Measurements from ENCODE around the gene SKIC2. TPM values are rescaled to one million over a fixed set of nuclear protein-coding genes. Genes with fewer than 3 reads are reported as not detected.

Gene SKIC2
- total and polyA plus RNA-seq, 10 of the 15 experiments (the other 5 are each of a cell fraction or from before 2014, with no cell fraction given): 3.3 to 79.2 (median 32.5) TPM

DNA sequence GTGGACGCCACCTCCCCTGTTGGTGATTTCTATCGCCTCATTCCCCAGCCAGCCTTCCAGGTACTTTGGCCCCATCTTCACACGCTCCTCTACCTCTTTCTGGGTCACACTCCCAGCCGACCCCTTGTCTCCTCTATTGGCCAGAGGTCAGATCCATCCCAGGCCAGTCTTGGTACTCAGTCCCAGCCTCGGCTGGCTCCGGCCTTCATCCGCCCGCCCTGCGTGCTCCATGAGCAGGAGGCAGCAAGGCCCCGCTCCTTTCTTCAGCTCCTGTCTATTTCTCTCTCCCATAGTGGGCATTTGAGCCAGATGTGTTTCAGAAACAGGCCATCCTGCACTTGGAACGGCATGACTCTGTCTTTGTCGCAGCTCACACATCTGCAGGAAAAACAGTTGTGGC is 2.6 kb downstream of the SKIC2 start:
- no TSS peak for BruUV-seq (replicated peaks)
- H3K9ac ChIP-seq (ENCODE audit: control insufficient read depth, insufficient read depth, low read length): no peak overlapping the region
- no peaks in the 10 kb centered on the region for H3K9me3 ChIP-seq (replicated peaks; ENCODE audit: control insufficient read depth, insufficient read depth, low read length)
- peaks cover 11% of the 10 kb centered on the region for H3K4me1 ChIP-seq (ENCODE audit: control insufficient read depth, insufficient read depth, low read length)
- DNase-seq (ENCODE audit: low read depth, low spot score): no peak
- FAIRE-seq: no peak
- H3K27ac ChIP-seq (ENCODE audit: control insufficient read depth, insufficient read depth): no peak overlapping the region
- peaks cover 27% of the 10 kb centered on the region for H3K79me2 ChIP-seq (ENCODE audit: control insufficient read depth, insufficient read depth, low read length)
- no peak overlapping the region for H3K4me3 ChIP-seq
- WGBS (ENCODE audit: insufficient coverage, insufficient replicate concordance, low lambda C conversion rate, missing lambda C conversion rate): 96% methylated on average over 12 of the region's 12 CpGs
- H3K36me3 ChIP-seq (ENCODE audit: control insufficient read depth in 2 of 2, insufficient read depth in 2 of 2, low read length in 1 of 2): peaks cover 13 to 25% of the 10 kb centered on the region in 2 experiments
- intact Hi-C loops (cut with micrococcal nuclease; ENCODE audit: unreplicated experiment): no loop called here
- H3K4me2 ChIP-seq (ENCODE audit: control insufficient read depth, insufficient read depth): no peak overlapping the region
- CTCF ChIA-PET: interaction anchor here (0.5 kb wide), 1 partner anchor 257 kb away, joined by 3 read pairs; no protein-coding TSS in a partner anchor
- SMC1A ChIA-PET (ENCODE audit: uncharacterized antibody, unreplicated experiment): no interaction called here
- RAD21 ChIA-PET (ENCODE audit: unreplicated experiment): no interaction called here
- H3K27me3 ChIP-seq (replicated peaks in 1 of 2; ENCODE audit: control insufficient read depth in 2 of 2, insufficient read depth in 2 of 2, low read length in 1 of 2): no peaks in the 10 kb centered on the region
- H4K20me1 ChIP-seq (ENCODE audit: control insufficient read depth, insufficient read depth): no peaks in the 10 kb centered on the region
- no peak overlapping the region for H2AFZ ChIP-seq (ENCODE audit: control insufficient read depth, low read depth, low read length)
- in situ Hi-C loops (cut with MboI): no loop called here
- ATAC-seq: no peak
- TF ChIP-seq NR2F1 (conservative IDR thresholded peaks at IDR 0.05) (no peak), MTA3 (IDR thresholded peaks at IDR 0.05; ENCODE audit: borderline replicate concordance, low read length) (no peak), RBBP5 (conservative IDR thresholded peaks at IDR 0.05) (no peak), SPI1 (IDR thresholded peaks at IDR 0.05; ENCODE audit: borderline replicate concordance, insufficient read depth, low read depth, low read length) (no peak), PAX5 (IDR thresholded peaks at IDR 0.05; ENCODE audit: borderline replicate concordance, low read depth, low read length) (no peak)
- POLR2A ChIA-PET: interaction anchor here (0.6 kb wide), 1 partner anchor 804 kb away, joined by 3 read pairs; no protein-coding TSS in a partner anchor

DNA sequence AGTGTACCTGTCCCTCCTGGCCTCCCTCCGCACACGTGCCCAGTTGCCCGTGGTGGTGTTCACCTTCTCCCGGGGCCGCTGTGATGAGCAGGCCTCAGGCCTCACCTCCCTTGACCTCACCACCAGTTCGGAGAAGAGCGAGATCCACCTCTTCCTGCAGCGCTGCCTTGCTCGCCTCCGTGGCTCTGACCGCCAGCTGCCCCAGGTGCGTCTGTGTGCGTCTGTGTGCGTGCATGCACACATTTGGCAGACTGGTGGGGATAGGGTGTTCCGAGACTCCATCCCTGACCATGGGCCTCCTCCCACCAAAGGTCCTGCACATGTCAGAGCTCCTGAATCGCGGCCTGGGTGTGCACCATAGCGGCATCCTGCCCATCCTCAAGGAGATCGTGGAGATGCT is 4.9 kb downstream of the SKIC2 start:
- Histone ChIP-seq H3K27me3 (replicated peaks in 1 of 2; ENCODE audit: control insufficient read depth in 2 of 2, insufficient read depth in 2 of 2, low read length in 1 of 2) (no peaks in the 10 kb centered on the region), H3K36me3 (ENCODE audit: control insufficient read depth in 2 of 2, insufficient read depth in 2 of 2, low read length in 1 of 2) (peaks cover 25% of the 10 kb centered on the region in 2 experiments), H2AFZ (ENCODE audit: control insufficient read depth, low read depth, low read length) (no peak overlapping the region), H3K4me3 (no peak overlapping the region), H3K4me2 (ENCODE audit: control insufficient read depth, insufficient read depth) (no peak overlapping the region), H3K4me1 (ENCODE audit: control insufficient read depth, insufficient read depth, low read length) (peaks cover 11% of the 10 kb centered on the region), H3K9ac (ENCODE audit: control insufficient read depth, insufficient read depth, low read length) (no peak overlapping the region), H3K79me2 (ENCODE audit: control insufficient read depth, insufficient read depth, low read length) (peaks cover 15% of the 10 kb centered on the region), H3K27ac (ENCODE audit: control insufficient read depth, insufficient read depth) (no peak overlapping the region), H4K20me1 (ENCODE audit: control insufficient read depth, insufficient read depth) (no peaks in the 10 kb centered on the region), H3K9me3 (replicated peaks; ENCODE audit: control insufficient read depth, insufficient read depth, low read length) (no peaks in the 10 kb centered on the region)
- no peak for FAIRE-seq
- intact Hi-C loops (cut with micrococcal nuclease; ENCODE audit: unreplicated experiment) (no loop called here), in situ Hi-C loops (cut with MboI) (no loop called here)
- SMC1A ChIA-PET (ENCODE audit: uncharacterized antibody, unreplicated experiment): no interaction called here
- 96% methylated on average over 19 of the region's 19 CpGs for WGBS (ENCODE audit: insufficient coverage, insufficient replicate concordance, low lambda C conversion rate, missing lambda C conversion rate)
- POLR2A ChIA-PET: no interaction called here
- RAD21 ChIA-PET (ENCODE audit: unreplicated experiment): no interaction called here
- CTCF ChIA-PET: no interaction called here
- BruUV-seq (replicated peaks): no TSS peak
- no peak for DNase-seq (ENCODE audit: low read depth, low spot score)
- TF ChIP-seq, protein P1, sequence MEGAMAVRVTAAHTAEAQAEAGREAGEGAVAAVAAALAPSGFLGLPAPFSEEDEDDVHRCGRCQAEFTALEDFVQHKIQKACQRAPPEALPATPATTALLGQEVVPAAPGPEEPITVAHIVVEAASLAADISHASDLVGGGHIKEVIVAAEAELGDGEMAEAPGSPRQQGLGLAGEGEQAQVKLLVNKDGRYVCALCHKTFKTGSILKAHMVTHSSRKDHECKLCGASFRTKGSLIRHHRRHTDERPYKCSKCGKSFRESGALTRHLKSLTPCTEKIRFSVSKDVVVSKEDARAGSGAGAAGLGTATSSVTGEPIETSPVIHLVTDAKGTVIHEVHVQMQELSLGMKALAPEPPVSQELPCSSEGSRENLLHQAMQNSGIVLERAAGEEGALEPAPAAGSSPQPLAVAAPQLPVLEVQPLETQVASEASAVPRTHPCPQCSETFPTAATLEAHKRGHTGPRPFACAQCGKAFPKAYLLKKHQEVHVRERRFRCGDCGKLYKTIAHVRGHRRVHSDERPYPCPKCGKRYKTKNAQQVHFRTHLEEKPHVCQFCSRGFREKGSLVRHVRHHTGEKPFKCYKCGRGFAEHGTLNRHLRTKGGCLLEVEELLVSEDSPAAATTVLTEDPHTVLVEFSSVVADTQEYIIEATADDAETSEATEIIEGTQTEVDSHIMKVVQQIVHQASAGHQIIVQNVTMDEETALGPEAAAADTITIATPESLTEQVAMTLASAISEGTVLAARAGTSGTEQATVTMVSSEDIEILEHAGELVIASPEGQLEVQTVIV (IDR thresholded peaks at IDR 0.05; ENCODE audit: borderline replicate concordance, partially characterized antibody): no peak
- TF ChIP-seq, protein P2, sequence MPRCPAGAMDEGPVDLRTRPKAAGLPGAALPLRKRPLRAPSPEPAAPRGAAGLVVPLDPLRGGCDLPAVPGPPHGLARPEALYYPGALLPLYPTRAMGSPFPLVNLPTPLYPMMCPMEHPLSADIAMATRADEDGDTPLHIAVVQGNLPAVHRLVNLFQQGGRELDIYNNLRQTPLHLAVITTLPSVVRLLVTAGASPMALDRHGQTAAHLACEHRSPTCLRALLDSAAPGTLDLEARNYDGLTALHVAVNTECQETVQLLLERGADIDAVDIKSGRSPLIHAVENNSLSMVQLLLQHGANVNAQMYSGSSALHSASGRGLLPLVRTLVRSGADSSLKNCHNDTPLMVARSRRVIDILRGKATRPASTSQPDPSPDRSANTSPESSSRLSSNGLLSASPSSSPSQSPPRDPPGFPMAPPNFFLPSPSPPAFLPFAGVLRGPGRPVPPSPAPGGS (IDR thresholded peaks at IDR 0.05; ENCODE audit: borderline replicate concordance, insufficient read depth, low read depth, low read length, poor library complexity, severe bottlenecking): peak; percentile 65
- no peak for ATAC-seq

Measured in GM12878 (cell line).